Common myeloid progenitor, CD34-positive (primary cell): ENCODE measurements around the gene PAX5.

ENCODE experiments used
- CTCF ChIA-PET: fragments of 350-600 bp; sonication (Branson Sonifier 250); formaldehyde crosslinking; loops from one replicate; lab custom pipeline; 2021; ENCODE audit warnings: antibody characterized with exemption; lab: Charles Lee
- POLR2A ChIA-PET: fragments of 350-600 bp; sonication (Branson Sonifier 250); formaldehyde crosslinking; loops from one replicate; lab custom pipeline; 2021; ENCODE audit warnings: antibody characterized with exemption; lab: Charles Lee
- DNase-seq, 3 donors: peaks; one replicate each; pipeline versions ENCODE4 v3.0.0 to v3.0.0-alpha.2; 2013
- H3K27ac ChIP-seq, 2 experiments: 1 replicate in 1 of 2; 2 replicates in 1 of 2; pipeline ENCODE4 v1.7.0; 2013; ENCODE audit warnings: inconsistent platforms in 2 of 2, low read length in 2 of 2, mild to moderate bottlenecking in 2 of 2, low read depth in 1 of 2, moderate library complexity in 1 of 2; ENCODE audit not compliant: severe bottlenecking in 2 of 2, insufficient read depth in 1 of 2, poor library complexity in 1 of 2
- H3K27me3 ChIP-seq, 5 experiments: replicated peaks in 2 of 5; 1 replicate in 3 of 5; 2 replicates in 2 of 5; pipeline versions ENCODE4 v1.6.1 to v1.7.0; 2013; ENCODE audit warnings: low read length in 4 of 5, mild to moderate bottlenecking in 2 of 5, moderate library complexity in 2 of 5, inconsistent platforms in 1 of 5; ENCODE audit not compliant: insufficient read depth in 5 of 5, control insufficient read depth in 4 of 5
- H3K36me3 ChIP-seq, 4 experiments: 1 replicate in 2 of 4; 2 replicates in 2 of 4; pipeline versions ENCODE4 v1.6.1 to v1.7.0; 2013; ENCODE audit warnings: low read length in 3 of 4, control low read depth in 1 of 4, mild to moderate bottlenecking in 1 of 4; ENCODE audit not compliant: control insufficient read depth in 4 of 4, insufficient read depth in 4 of 4
- H3K4me1 ChIP-seq, 4 experiments: 1 replicate in 3 of 4; 2 replicates in 1 of 4; pipeline versions ENCODE4 v1.6.1 to v1.7.1; 2013; ENCODE audit warnings: low read length in 3 of 4, mild to moderate bottlenecking in 3 of 4, control low read depth in 1 of 4, inconsistent platforms in 1 of 4, moderate library complexity in 1 of 4; ENCODE audit not compliant: control insufficient read depth in 4 of 4, insufficient read depth in 4 of 4; ENCODE audit errors: control extremely low read depth in 1 of 4
- H3K4me3 ChIP-seq, 7 experiments: 1 replicate in 4 of 7; 2 replicates in 3 of 7; pipeline versions ENCODE4 v1.5.1 to v1.7.0; 2013; ENCODE audit warnings: mild to moderate bottlenecking in 7 of 7, low read length in 6 of 7, moderate library complexity in 6 of 7, inconsistent platforms in 2 of 7, low read depth in 2 of 7, control low read depth in 1 of 7; ENCODE audit not compliant: insufficient read depth in 4 of 7, control insufficient read depth in 1 of 7; ENCODE audit errors: extremely low read depth in 1 of 7
- H3K9me3 ChIP-seq, 5 experiments: 1 replicate in 4 of 5; 2 replicates in 1 of 5; pipeline versions ENCODE4 v1.6.1 to v1.7.1; 2013; ENCODE audit warnings: low read length in 4 of 5, mild to moderate bottlenecking in 2 of 5, inconsistent platforms in 1 of 5, low read depth in 1 of 5, moderate library complexity in 1 of 5; ENCODE audit not compliant: control insufficient read depth in 4 of 5, insufficient read depth in 2 of 5; ENCODE audit errors: control extremely low read depth in 1 of 5
- WGBS: methylation state at CpG from one replicate; pipeline ENCODE4 v1.1.5; 2013; ENCODE audit not compliant: insufficient coverage; 5-methylcytosine and 5-hydroxymethylcytosine counted together

Gene PAX5

DNA sequence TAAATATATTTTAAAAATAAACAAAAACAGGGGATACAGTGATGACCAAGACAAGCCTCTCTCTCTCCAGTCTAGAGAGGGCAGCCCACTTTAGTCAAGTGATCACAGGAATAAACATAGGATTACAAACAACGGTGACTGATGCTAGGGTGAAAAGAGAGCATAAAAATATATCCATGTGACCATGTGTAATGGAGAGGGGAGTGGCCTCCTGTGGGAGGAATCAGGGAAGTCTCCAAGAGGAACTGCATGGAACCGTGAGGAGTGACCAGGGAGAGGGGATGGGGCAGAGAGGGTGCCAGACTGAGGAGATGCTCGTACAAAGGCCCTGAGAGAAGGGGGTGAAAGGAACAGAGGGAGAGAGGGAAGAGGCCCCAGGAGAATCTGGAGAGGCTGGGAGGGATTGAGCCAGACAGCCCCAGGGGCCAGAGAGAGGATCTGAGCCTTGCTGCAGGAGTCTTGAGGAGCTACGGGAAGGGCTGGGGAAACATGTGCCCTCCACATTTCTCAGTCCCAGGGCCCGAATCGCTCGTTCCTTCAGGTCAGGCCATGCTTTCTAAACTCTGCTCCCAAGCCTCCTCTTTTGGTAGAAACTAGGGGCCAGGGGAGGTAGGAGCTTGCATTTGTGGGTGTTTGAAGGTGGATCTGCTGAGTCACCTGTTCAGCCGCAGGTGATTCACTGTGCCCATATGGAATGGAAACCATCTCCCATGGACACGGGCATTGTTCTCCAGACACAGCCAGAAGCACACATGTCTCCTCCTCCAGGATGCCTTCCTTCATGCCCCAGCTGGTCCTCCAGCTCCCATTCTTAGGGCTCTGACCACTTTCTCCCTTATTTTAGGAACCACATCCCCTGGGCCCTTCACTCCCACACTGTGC, 63.8 kb downstream of the PAX5 start:
- H3K27ac ChIP-seq = no peak overlapping the region
- no peaks in the 10 kb centered on the region for H3K9me3 ChIP-seq
- no peaks in the 10 kb centered on the region for H3K4me1 ChIP-seq
- H3K36me3 ChIP-seq = no peaks in the 10 kb centered on the region
- ChIA-PET POLR2A (no interaction called here), CTCF (interaction anchor here (1.1 to 1.7 kb wide), 2 partner anchors 9 to 31 kb away, joined by 3 to 5 read pairs; no protein-coding TSS in a partner anchor)
- WGBS = 89% methylated on average over 5 of the region's 9 CpGs
- no peak for DNase-seq
- H3K4me3 ChIP-seq = no peak overlapping the region
- no peaks in the 10 kb centered on the region for H3K27me3 ChIP-seq

DNA sequence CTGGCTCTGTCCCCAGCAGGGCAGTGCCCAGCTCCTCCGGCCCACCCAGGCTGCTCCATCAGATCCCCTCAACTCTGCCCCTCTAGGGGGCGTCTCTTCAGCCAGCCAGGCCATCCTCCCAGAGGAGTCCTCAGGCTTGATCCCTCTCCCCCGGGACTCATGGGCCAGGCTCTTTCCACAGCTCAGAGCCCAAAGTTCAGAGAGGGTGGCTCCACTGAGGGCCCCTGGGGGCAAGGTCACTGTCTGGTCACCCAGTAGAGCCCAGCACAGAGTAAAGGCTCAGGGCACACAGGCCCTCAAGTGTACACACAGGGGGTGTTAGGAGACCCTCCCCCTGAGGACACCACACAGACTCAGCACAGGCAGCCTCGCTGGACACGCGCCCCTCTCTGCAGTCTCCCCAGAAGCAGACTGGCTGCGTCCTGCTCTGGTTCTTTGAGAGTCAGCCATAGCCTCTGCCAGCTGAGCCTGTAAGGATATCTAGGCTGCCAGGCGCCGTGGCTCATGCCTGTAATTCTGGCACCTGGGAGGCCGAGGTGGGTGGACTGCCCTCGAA, 64.8 kb downstream of the PAX5 start:
- no peak for DNase-seq
- Histone ChIP-seq H3K9me3 (no peaks in the 10 kb centered on the region), H3K27ac (no peak overlapping the region), H3K4me3 (no peak overlapping the region), H3K27me3 (no peaks in the 10 kb centered on the region), H3K36me3 (no peaks in the 10 kb centered on the region), H3K4me1 (no peaks in the 10 kb centered on the region)
- ChIA-PET CTCF (interaction anchor here (0.9 to 1.7 kb wide), 2 partner anchors 19 to 22 kb away, joined by 3 to 4 read pairs; no protein-coding TSS in a partner anchor), POLR2A (interaction anchor here (0.6 to 1.3 kb wide), 2 partner anchors 13 to 1049 kb away, joined by 3 to 4 read pairs; no protein-coding TSS in a partner anchor)
- 83% methylated on average over 8 of the region's 11 CpGs for WGBS

DNA sequence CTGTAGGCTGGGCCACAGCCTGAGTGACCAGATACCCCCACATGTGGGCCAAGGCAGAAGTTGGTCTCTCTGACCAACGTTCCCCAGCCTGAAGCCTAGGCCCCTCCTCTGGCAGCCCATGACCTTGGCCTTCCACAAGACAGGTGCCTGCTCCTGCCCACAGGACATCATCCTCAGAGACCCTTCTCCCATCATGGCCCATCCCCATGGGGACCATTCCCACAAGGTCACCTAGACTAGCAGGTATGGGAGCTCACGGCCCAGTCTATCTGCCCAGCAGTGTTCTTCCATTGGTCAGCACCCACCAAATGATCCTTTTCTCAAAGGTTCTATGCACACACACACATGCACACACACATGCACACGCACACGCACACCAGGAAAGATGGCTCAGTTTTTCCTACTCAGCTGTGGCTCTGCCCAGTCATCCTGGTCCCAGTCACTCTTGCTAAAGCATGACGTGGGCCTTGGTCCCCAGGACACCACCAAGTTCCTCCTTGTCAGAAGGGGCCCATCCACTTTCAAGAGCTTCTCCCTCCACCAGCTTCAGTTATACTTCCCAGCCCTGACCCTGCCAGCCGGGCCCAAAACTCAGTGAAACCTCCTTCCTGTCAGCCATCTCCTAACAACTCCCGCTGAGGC, 65.4 kb downstream of the PAX5 start:
- CTCF ChIA-PET = interaction anchor here (0.9 to 1.7 kb wide), 2 partner anchors 19 to 23 kb away, joined by 3 to 4 read pairs; no protein-coding TSS in a partner anchor
- WGBS = 85% methylated on average over 7 of the region's 7 CpGs
- Histone ChIP-seq H3K27ac (no peak overlapping the region), H3K27me3 (no peaks in the 10 kb centered on the region), H3K4me1 (no peaks in the 10 kb centered on the region), H3K4me3 (no peak overlapping the region), H3K36me3 (no peaks in the 10 kb centered on the region), H3K9me3 (no peaks in the 10 kb centered on the region)
- POLR2A ChIA-PET = interaction anchor here (0.6 to 1.3 kb wide), 2 partner anchors 14 to 1049 kb away, joined by 3 to 4 read pairs; no protein-coding TSS in a partner anchor
- DNase-seq = no peak

DNA sequence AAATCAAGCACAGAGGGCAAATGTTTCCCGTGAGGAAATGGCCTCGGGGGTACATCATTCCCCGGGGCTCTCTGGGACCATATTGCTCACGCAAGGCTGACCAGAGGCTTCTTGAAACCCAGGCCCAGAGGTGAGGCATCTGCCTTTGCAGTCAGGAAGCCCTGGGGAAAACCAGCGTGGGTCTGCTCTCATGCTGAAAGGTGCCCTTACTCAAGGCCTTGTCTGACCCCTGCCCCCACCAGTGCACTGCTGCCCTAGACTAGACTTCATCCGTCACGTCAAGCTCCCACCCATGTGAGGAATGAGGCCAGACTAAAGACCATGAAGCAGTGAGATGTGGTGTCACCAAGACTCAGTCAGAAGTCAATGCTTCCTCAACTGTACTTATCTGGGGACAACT, 66.1 kb downstream of the PAX5 start:
- Histone ChIP-seq H3K4me1 (no peaks in the 10 kb centered on the region), H3K36me3 (no peaks in the 10 kb centered on the region), H3K27ac (no peak overlapping the region), H3K9me3 (no peaks in the 10 kb centered on the region), H3K27me3 (no peaks in the 10 kb centered on the region), H3K4me3 (no peak overlapping the region)
- DNase-seq = no peak
- WGBS = 85% methylated on average over 7 of the region's 7 CpGs
- ChIA-PET CTCF (interaction anchor here (1.2 to 1.7 kb wide), 2 partner anchors 11 to 23 kb away, joined by 4 read pairs; no protein-coding TSS in a partner anchor), POLR2A (interaction anchor here (1.3 kb wide), 1 partner anchor 15 kb away, joined by 4 read pairs; no protein-coding TSS in a partner anchor)

GRCh38 chr9:36966371-36967097, 67.5 kb downstream of the PAX5 start:
- no peaks in the 10 kb centered on the region for H3K4me1 ChIP-seq
- no peak overlapping the region for H3K4me3 ChIP-seq
- POLR2A ChIA-PET = no interaction called here
- no peaks in the 10 kb centered on the region for H3K9me3 ChIP-seq
- 91% methylated on average over 17 of the region's 21 CpGs for WGBS
- H3K27me3 ChIP-seq = peaks cover 0 to 2% (median 0%) of the 10 kb centered on the region in 5 experiments
- CTCF ChIA-PET = interaction anchor here (1.2 kb wide), 1 partner anchor 10 kb away, joined by 4 read pairs; no protein-coding TSS in a partner anchor
- H3K36me3 ChIP-seq = no peaks in the 10 kb centered on the region
- H3K27ac ChIP-seq = no peak overlapping the region
- DNase-seq = peak in 2 of 3 donors; percentile 60 to 79

DNA sequence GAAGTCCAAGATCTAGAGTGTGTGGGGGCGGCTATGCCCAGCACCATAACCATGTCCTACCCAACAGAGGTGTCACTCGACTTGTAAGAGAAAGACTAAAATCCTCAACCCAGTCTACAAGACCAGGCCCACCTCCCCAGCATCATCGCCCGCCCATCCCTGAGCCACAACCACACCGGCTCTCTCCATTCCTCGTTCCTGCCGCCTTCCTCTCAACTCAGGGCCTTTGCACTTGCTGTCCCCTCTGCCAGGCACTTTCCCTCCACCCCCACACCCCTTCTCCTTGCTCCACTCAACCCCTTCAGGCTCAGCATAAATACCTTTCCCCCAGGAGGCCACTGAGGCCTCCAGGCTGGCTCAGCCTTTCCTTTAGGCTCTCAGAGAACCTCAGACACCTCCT, 69.3 kb downstream of the PAX5 start:
- ChIA-PET CTCF (no interaction called here), POLR2A (no interaction called here)
- Histone ChIP-seq H3K27me3 (peaks cover 0 to 13% (median 0%) of the 10 kb centered on the region in 5 experiments), H3K36me3 (no peaks in the 10 kb centered on the region), H3K27ac (no peak overlapping the region), H3K4me1 (peaks cover 0 to 4% (median 0%) of the 10 kb centered on the region in 4 experiments), H3K9me3 (no peaks in the 10 kb centered on the region), H3K4me3 (no peak overlapping the region)
- no peak for DNase-seq
- 98% methylated on average over 6 of the region's 7 CpGs for WGBS
